Astrocyte (in vitro differentiated cells and primary cell): ENCODE data around the gene POLR2H.

Experiments
- CTCF ChIP-seq: IDR thresholded peaks from 2 replicates; pipeline ENCODE4 v1.5.1; 2011; ENCODE audit warnings: low read depth, mild to moderate bottlenecking, inconsistent platforms, low read length, moderate library complexity; ENCODE audit not compliant: insufficient read depth
- EZH2 ChIP-seq: IDR thresholded peaks from 2 replicates; pipeline ENCODE4 v1.6.1; 2012; ENCODE audit warnings: mild to moderate bottlenecking, low read length, inconsistent platforms; ENCODE audit not compliant: insufficient read depth

DNA sequence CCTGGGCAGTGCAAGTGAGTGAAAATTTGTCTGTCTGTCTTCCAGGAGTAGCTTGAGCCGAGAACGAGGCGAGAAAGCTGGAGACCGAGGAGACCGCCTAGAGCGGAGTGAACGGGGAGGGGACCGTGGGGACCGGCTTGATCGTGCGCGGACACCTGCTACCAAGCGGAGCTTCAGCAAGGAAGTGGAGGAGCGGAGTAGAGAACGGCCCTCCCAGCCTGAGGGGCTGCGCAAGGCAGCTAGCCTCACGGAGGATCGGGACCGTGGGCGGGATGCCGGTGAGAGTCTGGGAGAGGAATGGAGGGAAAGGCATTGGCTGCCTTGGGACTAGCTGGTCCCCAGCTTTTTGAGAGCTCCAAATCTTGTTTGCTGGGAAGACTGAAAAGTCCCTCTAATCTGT is 34.3 kb upstream of the POLR2H start:
- TF ChIP-seq CTCF (no peak), EZH2 (no peak)
